HG03521 (cell line): ENCODE results near the gene CACNB4.
"Not testable (repeated sequence)": the region's sequence is repeated elsewhere in the genome, so short reads cannot be mapped to it uniquely, and the experiment has no call there.

ENCODE experiments used
- ATAC-seq: cut with Tn5 transposase; IDR thresholded peaks from one replicate; pipeline ENCODE4 v1.9.1; 2021; ENCODE audit warnings: mild to moderate bottlenecking, moderate library complexity; ENCODE audit not compliant: unreplicated experiment

Gene CACNB4

DNA sequence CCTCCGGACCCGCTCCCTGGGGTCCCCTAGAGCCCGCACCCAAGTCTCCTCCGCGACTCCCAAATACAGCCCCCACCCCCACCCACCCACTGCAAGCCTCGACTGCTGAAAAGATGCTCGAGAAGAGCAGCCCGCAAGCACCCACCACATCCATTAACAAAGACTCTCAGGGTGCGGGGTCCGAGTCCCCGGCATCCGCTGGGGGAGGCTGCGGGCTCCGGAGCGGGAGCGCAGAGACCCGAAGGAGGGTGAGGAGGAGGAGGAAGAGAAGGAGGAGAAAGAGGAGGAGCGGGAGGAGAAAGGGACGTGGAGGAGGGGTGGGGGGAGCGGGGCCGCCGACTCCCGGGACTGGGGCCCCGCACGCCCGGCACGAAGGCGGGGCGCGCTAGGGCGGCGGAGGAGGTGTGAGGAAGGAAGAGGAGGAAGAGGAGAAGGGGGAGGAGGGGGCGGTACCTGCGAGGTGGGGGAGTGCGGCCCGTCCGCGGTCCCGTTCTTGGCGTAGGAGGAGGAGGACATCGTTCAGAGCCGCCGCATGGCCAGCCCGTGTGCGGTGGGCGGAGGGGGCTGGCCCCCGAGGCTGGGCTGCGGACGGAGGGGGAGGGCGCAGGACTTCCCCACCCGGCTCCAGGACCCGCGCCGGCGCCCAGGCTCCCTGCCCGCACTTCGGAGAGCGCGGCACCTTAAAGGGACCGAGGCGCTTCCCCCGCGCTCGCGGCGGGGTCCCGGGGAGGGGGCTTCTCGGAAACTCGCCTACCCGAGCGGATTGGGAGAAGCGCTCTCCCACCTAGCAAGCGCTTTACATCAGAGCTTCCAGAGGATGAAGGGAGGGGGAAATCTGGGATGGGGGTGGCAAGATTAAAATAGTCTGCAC, at the start of gene CACNB4:
Gene CACNB4 (minus strand): TSS at position 549 of the 871 bp plus-strand sequence.
- ATAC-seq: no peak

DNA sequence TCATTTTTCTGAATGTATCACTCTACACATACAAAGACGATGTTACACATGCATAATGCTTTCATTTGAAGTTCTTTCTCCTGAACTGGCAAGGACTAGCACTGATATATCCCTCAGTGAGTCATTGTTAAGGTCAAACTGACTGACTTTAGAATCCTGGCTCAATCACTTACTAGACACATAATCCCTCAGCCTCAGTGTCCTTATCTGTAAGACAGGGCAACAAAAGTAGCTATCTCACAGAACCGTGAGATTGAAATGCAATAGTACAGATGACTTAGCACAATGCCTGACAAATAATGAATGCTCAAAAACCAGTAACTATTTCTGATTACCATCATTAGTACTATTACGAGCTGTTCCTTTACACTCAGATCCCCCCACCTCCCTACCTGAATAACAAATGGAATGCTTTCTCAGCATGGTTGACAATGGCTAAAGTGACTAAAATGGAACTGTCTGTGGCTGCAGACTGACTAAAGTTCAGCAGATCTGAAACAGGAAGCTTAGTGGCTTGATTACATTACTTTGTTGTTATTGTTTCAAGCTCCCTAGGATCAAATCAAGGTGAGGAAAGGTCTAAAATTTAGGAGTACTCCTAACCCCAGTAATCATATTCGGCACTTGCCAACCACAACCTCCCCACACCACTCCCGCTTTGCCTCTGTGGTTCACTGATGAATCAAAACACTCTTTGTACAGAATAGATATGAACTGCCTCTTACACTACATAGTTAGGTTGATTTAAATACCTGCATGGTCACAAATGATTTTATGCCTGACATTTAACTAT, 35.8 kb upstream of the CACNB4 start:
- no peak for ATAC-seq

DNA sequence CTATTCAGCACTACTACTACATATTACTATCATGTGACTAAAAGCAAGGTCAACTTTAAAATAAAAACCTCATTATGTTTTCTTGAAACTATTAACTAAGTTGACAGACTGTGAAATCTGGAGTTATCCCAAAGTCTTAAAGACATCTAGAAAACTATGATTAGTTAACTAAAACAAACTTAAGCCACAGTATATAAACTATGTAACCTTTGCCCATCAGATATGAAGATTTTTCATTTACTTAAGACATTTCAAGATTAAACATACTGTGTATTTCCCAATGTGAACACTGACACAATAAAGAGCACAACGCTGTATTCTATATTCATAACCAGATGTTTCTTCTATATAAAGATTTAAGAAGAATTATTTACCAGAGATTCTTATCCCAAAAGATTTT, 33.5 kb upstream of the CACNB4 start:
- ATAC-seq: no peak

DNA sequence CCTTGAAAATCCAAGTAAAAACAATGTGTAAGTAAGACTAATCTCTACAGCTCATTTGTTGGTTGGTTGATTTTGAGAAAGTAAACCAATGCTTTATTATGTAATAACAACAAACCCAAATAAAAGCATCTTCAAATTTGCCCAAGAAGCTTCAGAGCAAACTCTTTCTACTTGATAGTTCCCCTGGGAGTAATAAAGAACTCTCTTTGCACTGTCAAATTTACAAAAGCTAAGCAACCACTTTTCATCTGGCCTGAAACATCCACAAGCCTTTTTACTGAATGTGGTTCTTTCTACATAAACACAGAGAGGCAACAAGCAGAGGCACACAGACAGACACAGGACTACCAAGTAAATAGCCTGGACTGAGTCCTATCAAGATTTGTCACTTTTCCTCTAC, 28.8 kb upstream of the CACNB4 start:
- no peak for ATAC-seq

DNA sequence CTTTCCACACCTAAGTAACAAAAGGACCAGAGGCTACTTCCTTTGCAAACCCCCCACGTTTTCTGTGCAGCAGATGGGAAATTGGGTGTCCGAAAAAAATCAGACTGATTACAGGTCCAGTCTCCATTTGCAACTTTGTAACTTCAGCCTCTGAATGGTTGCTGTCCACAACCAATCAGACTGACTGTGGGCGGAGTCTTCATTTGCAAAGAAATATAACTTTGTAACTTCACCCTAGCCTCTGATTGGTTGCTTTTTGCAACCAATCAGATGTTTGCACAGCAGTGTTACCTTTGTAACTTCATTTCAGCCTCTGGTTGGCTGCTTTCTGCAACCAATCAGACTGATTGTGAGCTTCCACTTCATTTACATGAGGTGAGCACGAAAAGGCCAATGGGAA, 27.8 kb upstream of the CACNB4 start:
- no peak for ATAC-seq

DNA sequence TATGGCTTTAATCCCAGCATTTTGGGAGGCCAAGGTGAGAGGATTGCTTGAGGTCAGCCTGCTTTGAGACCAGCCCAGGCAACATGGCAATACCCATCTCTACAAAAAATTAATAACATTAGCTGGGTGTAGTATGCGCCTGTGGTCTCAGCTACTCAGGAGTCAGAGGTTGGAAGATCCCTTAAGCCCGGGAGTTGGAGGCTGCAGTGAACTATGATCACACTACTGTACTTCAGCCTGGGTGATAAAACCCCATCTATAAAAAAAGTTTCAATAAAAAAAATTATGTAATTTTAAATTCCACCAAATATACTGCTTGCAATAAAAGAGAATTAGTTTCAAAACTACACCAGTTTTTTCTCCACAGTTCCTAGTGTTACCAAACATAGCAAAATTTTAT, 23.3 kb upstream of the CACNB4 start:
- no peak for ATAC-seq

DNA sequence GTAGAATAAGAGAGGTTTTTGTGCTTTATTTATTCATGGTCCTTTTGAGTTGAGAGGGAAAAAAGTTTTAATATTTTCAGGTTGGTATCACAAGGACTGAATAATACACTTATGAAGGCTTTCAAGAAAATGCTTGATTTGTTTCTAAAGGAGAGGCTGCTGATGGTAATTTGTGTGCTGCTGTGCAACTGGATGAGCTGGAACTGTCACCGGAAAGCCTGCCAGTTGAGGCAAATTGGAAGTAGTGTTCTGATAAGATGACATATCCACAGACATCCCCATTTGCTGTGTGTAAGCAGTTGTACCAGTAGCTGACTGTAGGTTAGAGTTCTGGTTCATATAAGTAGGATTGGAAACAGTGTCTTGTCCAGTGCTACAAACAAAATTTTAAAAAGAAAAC, 21.6 kb upstream of the CACNB4 start:
- ATAC-seq: no peak

DNA sequence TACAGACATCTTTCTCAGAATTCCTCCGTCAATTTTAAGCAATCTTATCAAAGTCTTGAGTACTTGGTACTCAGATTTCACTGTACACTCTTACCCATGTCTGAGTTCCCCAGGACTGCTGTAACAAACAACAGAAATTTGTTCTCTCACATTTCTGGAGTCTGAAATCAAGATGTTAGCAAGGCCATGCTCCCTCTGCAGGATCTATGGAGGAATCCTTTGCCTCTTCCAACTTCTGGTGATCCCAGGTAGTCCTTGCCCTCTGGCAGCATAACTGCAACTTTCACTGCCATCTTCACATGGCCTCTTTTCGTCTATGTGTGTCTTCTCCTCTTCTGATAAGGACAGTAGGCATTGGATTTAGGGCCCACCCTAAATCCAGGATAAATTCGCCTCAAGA, 17.1 kb upstream of the CACNB4 start:
- no peak for ATAC-seq

DNA sequence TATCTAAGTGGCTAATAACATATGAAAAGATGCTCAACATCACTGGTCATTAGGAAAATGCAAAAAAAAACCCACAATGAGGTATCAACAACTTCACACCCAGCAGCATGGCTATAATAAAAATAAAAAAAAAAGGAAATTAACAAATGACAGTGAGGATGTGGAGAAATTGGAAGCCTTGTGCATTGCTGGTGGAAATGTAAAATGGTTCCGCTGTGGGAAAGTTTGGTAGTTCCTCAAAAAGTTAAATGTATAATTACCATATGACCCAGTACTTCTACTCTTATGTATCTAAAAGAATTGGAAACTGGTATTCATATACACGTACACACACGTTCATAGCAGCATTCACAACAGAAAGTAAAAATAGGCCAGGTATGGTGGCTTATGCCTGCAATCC, 15.5 kb upstream of the CACNB4 start:
- no peak for ATAC-seq

DNA sequence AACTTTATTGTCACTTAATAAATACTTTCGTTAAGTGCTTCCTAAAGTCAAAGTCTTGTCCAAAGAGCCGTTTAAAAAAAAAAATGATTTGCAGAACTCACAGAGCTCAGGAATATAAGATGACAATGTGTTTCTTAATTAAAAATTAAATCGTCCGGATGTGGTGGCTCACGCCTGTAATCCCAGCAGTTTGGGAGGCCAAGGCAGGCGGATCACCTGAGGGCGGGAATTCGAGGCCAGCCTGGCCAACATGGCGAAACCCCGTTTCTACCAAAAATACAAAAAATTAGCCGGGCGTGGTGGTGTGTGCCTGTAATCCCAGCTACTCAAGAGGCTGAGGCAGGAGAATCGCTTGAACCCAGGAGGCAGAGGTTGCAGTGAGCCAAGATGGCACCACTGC, 8.3 kb upstream of the CACNB4 start:
- ATAC-seq: not testable (repeated sequence)

DNA sequence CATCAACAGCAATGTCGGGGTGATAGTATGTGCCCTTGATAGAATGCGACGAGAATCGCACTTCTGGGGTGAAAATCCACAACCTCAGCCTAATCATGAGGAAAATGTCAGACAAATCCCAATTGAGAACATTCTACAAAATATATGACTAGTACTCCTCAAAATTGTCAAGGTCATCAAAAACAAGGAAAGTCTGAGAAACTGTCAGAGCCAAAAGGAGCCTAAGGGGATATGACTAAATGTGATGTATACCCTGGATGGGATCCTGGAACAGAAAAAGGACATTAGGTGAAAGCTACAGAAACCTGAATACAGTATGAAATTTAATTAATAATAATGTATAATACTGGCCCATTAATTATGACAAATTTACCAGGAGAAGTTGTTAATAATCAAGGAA, 7.6 kb upstream of the CACNB4 start:
- ATAC-seq: no peak

DNA sequence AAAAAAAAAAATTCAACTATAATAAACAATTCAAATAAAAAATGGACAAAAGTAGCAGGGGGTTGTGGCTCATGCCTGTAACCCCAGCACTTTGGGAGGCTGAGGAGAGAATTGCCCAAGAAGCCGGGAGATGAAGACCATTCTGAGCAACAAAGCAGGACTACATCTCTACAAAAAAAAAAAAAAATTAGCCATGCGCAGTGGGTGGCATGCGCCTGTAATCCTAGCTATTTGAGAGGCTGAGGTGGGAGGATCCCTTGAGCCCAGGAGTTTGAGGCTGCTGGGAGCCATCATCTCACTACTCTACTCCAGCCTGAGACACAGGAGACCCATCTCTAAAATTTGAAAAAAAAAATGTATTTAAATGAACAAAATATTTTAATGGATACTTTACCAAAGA, 4.4 kb upstream of the CACNB4 start:
- ATAC-seq: no peak

DNA sequence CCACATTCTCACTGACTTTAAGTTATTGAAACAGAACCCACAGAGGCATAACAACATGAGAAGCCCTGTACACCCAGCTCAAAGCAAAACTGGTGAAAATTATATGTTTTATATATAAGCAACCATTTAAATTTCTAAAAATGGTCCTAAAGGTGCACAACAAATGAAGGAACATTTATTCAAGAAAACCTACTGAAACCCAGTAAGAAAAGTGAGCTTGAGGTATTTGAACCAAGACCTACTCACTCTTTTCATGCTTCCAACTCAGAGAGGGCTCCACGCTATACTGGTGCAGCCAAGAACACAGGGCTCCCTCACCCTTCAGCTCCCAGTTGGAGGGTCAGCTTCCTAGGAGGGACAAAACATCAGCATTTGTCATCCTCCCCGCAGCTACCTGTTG, 2.1 kb upstream of the CACNB4 start:
- no peak for ATAC-seq

DNA sequence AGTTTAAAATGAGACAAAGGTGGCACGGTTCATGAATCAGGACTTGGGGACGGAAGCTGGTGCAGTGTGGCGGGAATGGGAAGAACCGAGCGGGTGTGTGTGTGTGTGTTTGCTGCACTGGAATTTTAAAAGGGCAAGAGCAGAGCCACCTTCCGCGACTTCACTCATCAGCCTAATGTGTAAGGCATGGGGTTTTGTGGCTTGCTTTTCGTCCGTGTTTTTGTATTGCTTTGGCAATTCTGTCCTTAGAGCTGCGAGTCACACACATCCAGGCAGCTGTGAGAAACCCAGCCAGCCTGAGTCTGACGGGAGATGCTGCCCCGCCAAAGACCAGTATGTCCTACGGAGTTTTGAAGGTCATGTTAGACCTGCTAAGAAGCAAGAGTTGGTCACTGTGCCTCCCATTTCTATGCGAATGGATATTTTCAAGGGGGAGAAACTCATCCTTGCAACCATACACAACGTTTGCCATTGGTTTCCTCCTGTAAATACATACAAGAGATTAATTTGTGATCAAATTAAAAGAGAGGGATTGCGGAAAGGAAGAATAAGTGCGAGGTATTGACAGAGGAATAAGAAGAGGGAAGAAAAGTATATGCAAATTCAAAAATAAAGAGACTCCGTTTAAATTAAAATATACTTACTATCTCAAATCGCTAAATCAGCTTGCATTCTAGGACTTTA, 665 bp upstream of the CACNB4 start:
- ATAC-seq: no peak

DNA sequence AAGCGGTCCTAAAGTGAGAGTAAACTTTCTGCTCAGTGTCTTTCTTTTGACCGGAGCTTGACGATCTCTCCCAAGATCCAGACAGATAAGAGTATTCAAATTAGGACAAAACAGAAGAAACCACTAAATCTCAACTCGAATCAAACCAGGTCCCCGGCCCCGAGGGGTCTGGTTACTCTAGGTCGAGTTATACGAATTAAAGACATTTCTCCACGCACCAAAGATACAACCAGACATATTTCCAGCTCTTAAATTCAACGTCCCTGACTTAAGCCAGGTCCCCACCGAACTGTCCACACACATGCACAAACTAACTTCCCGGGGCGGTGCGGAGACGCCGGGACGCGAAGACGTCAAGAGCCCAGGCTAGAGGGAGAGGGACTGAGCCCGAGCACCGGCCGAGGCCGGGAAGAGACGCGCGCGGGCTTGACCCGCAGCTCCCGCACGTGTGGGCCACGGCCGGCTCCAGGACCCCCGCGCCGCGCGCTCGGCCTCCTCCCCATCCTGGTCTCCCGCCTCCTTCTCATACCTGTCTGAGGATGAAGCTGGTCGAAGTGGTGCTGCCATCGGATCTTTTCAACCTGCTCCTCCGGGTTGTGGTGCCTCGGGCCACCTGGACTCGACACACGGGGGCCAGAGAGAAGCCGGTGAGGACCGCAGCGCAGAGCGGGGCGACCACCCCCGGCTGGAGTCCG, 896 bp downstream of the CACNB4 start:
- no peak for ATAC-seq

DNA sequence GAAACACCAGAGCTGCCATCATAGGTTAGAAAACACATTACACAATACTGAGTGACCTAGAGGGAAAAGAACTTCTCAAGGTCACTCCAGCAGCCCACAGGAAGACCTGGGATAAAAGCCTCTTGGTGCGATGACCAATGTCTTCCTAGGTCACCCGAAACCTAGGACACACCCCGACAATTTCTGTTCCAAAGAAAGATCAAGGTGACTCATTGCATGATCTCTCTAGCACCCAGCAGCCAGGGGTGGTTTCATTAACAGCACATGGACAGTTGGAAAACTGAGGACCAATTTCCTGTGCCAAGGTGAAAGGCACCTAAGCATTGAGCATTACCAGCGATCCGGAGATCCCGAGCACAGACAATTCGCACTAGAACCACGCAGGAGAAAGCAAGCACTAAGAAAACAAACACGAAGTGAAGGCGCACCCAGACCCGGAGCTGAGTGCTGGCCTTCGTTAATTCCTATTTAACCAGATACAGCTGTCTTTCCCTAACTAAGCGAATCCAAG, 1.5 kb downstream of the CACNB4 start:
- ATAC-seq: no peak

DNA sequence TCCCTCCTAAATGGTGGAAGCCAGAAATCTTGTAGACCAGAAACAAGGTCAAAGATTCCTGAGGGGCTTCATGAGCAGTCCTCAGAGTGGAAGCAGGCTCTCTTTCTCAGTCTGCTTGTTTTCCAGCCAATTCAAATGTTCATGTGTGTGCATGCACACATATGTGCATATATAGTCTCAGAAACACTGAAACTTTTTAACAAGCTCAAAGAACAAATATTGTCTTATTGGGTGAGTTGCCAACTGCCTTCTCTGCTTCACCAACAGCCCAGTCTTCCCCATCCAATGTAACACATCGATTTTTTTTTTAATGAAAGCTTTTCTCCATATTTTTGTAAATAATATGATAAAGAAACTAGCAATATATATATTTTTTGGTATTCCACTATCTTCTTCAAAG, 3.7 kb downstream of the CACNB4 start:
- ATAC-seq: no peak

DNA sequence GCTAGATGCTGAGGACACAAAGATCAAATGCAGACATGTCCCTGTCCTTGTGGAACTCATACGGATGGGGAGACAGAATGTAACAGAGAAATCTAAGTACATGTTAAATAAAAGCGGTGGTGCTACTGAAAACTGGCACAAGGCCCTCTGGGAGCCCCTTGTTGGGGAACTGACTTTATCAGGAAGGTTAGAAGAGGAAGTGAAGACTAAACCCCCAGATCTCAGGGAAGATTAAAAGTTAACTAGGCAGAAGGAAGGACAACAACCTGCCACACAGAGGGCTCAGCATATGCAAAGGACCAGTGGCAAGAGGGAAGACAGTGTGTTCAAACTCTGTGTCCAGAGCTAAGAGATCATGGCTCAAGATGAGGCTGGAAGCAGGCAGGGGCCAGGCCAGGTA, 4.8 kb downstream of the CACNB4 start:
- ATAC-seq: no peak

DNA sequence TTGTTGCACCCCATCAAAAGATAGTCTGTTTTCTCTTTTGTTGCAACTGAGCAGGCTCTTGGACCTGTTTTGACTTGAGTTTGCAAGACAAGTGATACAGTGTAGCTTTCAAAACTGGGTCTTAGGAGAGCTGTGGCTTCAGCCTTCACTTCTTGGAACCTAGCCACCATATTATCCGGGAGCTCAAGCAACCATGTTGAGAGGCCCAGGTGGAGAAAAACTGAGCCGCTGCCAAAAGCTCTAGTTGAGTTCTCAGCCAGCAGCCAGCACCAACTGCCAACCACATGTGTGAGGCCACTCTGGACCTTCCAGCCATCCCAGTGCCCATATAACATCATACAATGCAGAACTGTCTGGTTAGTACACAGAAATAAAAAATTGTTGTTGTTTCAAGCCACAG, 5.4 kb downstream of the CACNB4 start:
- ATAC-seq: no peak

DNA sequence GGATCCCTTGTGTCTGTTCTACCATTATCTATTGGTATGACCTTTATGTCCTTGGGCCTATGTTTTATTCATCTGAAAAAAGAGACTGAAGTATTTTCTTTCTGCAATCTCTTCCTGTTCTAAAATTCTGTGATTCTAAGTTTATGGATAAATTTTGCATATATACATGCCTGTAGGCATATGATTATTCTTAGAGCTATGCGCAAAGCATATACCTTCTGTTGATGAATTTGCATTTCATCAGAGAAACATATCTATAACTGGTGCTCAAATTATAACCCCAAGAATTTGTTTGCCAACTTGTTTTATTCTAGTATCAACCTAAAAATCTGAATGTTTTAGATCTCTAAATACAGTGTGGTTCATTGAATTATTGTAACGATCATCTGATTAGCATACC, 6.7 kb downstream of the CACNB4 start:
- no peak for ATAC-seq

DNA sequence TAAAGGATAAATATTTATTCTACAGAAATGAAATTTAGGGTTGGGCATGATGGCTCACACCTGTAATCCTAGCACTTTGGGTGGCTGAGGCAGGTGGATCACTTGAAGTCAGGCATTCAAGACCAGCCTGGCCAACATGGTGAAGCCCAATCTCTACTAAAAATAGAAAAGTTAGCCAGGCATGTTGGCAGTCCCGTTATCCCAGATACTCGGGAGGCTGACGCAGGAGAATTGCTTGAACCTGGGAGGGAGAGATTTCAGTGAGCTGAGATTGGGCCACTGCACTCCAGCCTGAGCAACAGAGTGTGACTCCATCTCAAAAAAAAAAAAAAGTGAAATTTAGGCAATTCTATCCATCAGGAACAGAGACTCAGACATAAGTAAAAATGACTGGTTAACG, 8.1 kb downstream of the CACNB4 start:
- ATAC-seq: not testable (repeated sequence)
